Stimulated activated CD8-positive, alpha-beta memory T cell treated with anti-CD3 and anti-CD28 coated beads, Interleukin-12 subunit alpha, Interleukin-12 subunit beta, amount 100 ng/mL, for 4 hours (primary cell): Measurements from ENCODE around the gene PHETA1.

Source experiments
- DNase-seq: peaks from one replicate; pipeline ENCODE4 v3.0.0-alpha.2; 2020; ENCODE audit warnings: low read depth

The PHETA1 gene

DNA sequence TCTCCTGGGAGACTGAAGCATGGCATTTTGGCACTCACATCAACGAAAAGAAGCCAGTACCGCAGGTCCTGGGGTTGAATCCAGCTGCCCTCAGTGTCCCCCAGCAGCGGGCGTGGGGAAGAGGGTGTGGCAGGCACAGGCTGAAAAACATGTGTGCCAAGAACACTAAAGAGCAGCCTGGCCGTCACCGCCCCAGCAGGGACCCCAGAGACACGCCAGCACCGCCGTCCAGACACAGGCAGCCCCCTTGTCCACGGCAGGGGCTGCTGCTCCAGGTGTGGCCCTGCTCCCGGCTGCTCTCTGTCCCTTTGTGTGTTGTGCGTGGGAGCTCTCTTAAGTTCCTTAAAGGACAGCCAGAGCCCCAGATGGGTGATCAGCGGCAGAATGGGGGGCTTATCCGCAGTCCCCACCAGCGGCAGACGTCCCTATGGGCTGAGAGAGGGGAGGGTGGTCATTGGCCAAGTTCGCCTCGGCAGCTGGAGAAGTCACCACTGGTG, 556 bp downstream of the PHETA1 start:
- DNase-seq = no peak

DNA sequence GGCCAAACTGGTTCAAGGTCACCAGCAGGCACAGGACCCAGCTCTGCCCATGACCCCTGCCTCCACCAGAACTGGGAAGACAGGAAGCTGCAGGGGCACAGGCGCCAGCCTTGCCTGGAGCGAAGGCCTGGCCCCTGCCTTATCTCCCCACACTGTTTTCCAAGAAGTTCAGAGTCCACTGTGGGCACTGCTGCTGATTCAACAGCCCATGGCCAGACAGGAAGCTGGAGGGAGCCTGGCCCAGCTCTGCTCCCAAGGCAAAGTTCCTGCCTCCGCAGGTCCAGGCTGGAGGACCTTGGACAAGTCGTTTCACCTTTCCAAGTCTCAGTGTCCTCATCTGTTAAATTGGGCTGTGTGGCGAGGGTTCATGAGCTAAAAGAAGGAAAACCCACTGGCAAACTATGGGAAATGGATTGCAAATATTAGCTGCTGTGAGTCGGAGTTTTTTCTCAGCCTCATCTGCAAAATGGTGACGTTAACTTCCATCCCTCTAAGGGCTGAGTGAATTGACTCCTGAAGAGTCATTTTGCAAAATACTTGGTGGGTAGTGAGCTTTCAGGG, 1.2 kb downstream of the PHETA1 start:
- DNase-seq = no peak

DNA sequence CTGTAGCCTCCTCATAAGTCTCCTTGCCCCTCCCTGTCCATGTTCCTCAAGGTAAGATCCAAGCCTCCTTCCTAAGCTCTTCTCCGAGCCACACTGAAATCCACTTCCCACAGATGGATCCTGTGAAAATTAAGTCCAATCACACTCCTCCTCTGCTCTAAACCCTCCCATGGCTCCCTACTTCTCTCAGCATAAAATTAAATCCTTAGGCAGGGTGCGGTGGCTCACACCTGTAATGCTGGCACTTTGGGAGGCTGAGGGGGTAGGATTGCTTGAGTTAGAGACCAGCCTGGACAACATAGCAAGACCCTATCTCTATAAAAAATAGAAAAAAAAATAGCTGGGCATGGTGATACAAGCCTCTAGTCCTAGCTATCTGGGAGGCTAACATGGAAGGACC, 2.3 kb downstream of the PHETA1 start:
- DNase-seq = no peak

DNA sequence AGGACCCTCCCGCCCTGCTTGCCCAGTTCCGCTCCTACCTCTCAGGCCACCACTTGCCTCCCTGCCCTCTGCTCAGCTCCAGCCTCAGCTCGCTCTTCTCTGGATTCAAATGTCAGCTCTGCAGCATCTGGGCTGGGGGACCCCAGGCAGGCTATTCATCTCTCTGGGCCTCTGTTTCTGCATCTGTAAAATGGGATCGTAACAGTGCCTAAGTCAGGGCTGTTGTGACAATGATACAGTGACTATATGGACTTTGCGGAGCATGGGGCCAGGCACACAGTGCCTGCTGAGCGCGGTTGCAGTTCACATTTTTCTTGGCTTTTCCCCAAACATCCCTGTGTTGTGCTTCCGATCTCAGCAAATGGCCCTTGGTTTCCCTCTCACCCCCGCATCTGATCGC, 2.8 kb downstream of the PHETA1 start:
- no peak for DNase-seq

DNA sequence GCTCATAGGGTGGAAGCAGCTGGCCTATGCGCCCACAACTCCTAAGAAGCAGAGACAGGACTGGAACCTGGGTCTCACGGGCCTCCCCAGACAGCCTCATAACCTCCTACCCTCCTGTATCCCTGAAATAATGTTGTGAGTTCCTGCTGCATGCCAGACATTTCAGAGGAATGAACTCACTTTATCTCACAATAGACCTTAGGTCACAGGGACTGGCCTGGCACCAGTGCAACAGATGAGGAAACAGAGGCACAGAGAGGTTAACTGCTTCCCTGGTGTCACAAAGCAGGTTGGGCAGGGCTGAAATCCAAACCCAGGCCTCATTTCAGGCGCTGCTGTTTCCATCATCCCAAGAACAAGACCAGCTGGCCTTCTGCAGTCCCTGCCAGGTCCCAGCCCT, 5.3 kb downstream of the PHETA1 start:
- no peak for DNase-seq

DNA sequence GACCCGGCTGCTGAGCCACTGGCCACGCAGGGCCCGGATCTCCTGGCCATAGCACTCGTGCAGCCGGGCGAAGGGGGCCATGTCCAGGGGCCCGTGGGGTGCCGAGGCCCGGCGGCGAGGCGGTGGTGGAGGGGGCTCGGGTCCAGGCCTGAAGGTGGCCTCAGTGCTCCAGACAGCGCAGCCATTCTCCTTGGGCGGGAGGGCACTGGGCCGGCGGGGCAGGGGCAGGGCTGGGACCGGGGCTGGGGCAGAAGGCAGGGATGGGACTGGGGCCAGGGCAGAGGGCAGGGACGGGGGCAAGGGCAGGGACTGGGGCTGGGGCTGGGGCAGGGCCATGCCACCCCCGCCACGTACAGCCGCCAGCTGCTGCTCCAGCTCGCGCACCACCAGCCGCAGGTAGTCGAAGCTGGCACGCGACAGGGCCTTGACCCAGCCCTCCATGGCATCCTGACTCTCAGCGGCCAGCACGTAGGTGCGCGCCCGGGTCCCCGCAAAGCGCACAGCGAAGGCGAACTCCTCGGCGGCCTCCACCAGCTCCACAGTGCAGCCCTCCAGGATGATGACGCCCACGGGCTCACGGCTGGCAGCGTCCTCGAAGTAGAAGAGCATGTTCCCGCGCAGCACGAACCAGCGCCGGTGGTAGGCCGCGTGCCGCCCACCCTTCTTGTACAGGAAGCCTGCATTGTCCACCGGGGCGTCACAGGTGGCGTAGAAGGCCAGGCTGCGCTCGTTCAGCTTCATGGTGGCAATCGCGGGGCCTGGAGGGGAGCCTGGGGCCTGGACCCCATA, 6.0 kb downstream of the PHETA1 start:
- DNase-seq = no peak

DNA sequence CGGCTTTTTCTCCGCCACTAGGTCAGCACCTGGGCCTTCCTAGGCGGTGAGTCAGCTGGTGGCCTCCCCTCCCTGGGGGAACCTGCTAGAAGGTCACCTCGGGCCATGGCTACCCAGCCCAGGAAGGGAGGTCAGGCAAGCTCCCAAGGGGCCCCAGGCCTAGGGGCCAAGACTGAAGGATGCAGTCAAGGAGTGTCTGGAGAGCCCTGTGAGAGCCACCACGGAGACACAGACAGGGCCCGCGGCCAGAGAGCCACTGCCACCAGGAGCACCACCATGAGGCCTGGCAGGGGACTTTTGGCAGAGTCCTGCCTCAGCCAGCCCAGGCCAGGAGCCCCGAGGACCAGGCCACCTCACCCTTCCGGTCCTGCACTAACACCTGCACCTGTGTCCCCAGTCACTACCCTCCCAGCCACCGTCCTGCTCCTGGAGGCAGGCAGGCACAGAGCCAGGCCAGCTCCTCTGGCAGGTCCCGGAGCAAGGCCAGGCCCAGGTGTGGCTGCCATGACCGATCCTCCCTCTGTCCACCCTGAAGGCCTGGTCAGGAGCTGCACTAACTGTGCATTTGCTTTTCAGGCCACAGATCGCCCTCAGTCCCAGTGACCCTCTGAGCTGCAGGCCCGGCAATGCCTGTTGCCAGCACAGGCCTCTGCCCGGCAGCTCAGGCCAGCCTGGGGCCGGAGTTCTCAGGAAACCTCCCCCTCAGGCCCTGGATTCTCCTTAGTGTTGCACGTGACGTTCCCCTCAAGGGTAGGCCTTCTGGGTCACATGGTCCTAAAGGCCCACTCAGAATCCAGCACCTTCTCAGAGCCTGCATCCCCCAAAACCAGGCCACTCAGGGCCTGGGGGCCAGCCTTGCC, 6.9 kb downstream of the PHETA1 start:
- no peak for DNase-seq

DNA sequence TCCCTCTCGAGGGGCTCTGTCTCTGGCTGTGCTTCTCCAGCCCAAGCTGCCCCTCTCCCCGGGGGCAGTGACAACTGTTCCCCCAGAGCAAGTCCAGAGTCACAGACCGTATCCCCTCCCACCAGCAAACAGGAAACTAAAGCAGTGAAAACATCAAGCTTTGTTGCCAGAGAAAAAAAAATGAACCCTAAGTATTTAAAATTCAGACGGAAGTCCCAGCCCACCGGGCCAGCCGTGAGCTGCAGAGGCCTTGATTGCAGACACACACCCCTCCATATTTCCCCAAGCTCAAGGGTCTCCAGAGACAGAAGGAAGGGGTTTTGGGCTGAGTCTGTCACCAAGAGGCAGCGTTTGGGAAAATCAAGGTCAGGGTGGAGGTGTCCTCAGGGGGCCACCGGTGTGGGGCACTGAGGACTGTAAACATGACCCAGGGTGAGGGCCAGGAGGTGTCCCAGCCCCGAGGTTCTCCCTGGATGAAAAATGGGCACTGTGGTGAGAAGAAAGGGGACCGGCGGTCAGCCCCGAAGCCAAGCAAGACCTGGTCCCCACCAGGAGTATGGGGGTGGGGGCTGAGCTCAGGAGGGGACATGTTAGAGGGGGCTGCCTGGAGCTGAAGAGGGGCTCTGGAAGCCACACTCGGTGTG, 7.7 kb downstream of the PHETA1 start:
- DNase-seq = no peak

DNA sequence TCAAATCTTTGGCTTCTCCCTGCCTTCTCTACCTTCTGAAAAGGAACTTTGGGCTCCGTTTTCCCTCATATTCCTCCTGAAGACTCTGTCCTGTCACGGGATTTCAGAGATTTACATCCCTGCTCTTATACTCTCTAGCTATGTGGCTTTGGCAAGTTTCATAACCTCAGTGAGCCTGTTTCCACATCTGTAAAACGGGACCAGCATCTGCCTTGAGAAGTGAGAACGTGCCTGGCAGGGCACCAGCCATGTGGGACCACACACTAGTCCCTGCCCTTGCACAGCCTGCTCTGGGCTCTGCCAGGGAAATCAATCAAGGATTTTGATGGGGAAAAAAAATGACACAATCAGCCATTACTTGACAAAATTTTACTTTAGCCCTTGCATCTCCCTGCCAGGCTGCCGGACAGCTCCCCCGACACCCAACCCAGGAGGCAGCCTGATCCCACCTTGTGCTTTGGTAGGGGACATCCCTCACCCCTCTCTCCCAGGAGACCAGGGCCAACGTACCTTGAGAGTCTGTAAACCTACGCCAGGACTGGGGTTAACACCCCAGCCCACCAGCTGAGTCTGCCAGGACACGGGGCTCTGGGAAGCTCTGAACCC, 8.5 kb downstream of the PHETA1 start:
- no peak for DNase-seq

DNA sequence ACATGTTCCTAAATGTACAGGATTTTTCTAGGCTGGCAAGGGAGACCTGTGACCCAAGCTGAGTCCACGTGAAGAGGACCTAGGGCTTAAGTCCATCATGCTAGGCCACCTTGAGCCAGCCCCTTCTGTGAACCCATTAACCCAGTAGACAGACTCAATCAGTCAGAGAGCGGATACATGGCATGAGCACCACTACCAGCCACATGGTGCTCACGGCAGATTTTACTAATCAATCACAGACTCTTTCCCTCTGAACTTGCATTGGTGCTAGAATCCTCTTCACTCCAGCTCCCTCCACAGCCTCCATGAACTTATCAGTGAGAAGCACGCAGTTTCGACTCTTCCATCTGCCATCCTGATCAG, 9.0 kb downstream of the PHETA1 start:
- no peak for DNase-seq

DNA sequence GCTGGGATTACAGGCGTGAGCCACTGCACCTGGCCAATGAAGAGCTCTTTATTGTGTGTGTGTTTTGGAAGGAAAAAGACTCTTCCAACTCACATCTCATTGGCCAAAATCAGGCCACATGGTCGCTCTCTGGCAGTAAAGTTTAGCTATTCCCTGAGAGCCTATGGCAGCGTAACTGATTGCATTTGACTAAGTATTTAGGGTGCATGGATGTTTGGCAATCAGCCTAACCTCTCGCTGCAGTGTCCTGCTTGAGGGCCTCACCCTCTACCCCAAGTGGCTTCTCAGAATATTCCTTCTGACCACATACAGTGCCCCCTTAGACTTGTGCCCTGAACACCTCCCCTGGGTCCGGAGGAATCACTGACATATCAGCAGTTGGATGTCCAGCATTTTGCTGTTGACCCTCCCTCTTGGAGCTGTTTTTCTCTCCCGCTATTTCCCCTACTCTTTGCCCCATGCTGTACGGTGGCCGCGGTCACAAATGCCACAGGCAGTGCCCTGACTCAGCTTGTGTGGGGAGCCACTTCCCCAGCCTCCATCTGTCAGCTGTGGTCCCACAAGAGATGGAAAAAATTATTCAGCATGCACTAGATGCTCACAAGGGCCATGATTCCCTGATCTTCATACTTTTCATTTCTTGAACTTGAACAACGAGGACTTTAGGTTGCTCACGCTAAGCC, 9.5 kb downstream of the PHETA1 start:
- peak; percentile 24 for DNase-seq

DNA sequence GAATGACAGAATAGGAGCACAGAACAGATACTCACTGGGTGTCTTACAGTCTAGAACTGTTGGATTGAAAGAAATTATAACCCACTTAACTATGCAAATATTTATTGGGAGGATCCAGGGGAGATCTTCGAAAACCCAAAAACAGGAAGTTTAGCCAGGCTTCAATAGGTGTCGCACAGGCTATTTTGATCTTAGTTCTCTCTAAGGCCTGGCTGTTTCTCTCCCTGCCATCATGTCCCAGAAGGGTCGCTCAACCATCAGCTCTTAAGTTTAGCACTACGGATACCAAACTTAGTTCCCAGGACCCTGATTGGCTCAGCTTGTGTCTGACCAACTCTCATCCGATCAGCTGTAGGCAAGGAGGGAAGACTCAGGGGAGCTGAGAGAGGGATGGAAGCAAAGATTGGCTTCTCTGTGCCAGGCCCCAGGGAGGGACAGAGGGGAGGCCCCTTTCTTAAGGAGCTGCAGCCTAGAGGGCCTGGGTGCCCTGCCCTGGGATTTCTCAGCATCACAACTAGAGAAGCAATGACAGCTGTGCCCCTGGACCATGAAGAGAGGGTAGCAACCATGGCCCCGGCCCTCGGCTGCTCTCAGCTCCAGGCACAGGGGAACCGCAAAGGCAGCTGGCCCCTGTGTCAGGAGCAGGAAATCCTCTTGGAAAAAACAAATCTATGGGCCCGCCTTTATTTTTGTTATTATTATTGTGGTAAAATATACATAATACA, 13.5 kb downstream of the PHETA1 start:
- no peak for DNase-seq

DNA sequence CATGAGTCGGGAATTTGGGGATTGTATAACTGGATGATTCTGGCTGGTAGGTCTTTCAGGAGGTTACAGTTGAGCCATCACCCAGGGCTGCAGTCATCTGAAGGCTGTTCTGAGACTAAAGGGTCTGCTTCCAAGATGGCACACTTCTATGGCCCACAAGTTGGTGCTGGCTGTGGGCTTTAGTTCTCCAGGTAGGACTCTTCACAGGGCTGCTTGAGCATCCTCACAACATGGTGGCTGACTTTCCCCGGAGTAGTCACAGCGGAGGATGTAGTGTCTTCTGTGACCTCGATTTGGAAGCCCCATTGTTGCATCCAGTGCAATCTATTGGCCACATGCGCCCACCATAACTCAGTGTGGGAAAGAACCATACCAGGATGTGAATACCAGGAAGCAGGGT, 14.4 kb downstream of the PHETA1 start:
- DNase-seq = no peak

DNA sequence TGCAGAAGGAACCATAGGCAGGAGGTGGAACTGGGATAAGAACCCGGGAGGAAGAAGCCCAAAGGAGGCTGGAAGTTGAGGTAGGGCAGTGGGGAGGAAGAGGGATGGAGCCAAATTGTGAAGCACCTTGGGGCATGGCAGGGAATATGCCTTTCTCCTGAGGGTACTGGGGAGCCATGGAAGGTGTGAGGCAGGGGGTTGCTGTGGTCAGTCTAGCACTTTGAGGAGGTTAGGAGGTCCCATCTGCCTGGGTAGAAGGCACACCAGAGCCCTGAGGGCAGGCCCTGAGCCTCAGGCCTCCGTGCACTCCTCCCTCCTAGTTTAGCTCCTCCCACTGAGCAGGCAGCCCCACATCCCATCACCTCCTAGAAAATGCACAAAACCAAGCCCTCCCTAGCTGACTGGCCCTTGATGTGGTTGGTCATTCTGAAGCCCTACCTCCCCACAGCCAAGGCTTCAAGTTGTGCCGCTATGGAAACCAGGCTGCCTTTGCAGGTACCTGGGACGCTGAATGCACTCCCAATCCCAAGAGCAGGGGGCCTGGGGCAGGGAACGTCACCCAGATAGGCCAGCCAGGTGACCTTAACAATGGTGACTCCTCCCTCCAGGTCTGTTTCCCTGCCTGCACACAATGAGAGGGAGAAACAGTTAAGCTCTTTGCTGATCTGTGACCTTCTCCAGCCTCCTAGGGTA, 15.1 kb downstream of the PHETA1 start:
- no peak for DNase-seq

DNA sequence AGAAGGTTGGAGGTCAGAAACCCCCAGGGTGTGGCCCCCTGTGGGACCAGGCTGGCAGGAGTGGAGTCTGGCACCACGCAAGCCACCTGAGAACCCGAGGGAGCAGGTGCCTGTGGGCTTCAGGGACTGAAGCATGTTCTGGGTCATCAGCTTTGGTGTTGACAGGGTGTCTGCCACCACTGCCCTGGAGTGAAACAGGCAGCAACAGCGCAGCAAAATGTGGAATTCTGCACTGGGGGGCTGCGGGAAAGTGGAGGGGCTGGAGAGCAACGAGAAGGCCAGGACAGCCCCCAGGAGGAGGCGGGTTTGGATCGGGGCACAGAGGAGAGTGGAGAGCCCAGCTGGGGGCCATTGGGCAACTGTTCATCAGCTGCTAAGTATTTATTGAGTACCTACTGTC, 15.9 kb downstream of the PHETA1 start:
- no peak for DNase-seq

DNA sequence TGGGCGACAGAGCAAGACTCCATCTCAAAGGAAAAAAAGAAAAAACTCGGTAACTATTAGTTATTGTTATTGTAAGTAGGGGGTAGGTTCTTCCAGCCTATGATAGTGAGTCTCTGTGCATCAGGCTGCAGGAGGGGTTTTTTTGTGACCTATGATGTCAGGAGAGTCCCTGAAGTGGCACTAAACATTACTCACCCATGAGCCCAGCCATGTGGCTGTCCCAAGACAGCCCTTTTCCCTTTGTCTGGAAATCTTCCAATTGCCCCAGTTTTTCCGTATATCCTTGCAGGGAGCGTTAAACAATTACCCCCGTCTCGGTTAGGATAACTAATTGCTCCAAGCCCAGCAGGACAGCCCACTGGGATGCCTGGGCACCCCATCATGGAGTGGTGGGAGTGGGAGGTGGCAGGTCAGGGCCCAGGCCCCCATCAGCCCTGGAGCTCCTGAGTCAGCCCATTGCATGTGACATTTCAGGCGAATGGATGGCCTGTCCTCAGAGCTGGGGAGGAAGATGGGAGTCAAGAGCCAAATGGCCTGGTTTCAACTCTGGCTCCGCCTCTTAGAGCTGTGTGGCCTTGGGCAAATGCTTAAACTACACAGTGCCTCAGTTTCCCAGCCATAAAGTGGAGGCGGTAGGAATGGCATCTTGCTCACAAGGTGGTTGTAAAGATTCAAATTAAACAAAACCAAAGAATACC, 16.4 kb downstream of the PHETA1 start:
- DNase-seq = no peak

DNA sequence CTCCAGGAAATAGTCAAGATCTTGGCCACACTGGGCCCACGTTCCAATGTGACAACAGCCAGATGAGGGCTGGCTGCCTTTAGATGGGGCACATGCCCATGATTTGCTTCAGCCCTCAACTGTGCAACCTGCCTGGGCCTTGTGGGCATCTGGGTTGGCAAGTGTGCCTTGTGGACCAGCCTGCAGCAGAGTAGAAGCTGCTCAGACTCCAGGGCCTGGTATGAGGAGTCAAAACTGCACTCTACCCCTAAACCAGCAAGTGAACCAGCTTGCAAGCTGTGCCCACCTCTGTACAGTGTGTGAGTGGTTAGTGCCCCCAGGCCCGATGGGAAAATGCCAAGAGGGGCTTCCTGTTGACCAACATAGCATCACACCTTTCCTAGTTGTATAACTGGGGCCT, 17.9 kb downstream of the PHETA1 start:
- no peak for DNase-seq

DNA sequence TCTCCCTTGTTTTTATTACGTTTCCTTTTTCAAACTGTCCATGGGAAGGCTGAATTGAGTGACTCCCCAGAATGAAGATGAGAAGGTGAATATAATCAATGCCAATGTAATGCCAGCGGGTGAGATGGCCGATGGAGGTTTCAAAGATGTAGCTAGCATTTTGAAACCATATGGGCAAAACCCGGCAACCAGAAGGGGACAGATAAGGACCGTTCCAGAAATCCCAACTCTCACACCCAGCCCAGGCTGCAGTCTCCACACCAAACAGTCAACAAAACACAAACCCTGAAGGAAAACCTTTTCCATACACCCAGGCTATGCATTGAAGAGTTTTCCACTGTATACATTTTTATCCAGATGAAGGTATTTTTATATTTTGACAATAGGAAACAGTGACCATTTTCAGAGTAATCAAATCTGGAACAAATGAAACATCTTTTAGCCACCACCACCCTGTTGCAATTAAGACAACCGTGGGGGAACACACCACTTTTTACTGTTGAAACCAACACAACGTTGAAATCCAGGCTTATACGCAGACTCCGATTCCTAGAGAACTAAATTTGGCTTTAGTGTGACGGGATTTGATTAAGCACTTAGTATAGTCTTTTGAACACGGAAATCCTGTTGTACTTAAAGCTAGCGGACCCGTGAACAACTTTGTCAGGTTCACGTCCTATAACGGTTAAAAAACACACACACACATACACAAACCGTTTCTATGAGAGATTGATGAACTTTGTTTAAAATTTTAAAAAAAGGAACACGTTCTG, 19.0 kb downstream of the PHETA1 start:
- DNase-seq = no peak
